ENCODE results near the gene SLC13A3. TPM values are rescaled to one million over a fixed set of nuclear protein-coding genes. Genes with fewer than 3 reads are reported as not detected.

SLC13A3 gene
- total and polyA plus RNA-seq, 3 donors from 2014 or later = 3.2 to 9.1 (median 4.1) TPM

DNA sequence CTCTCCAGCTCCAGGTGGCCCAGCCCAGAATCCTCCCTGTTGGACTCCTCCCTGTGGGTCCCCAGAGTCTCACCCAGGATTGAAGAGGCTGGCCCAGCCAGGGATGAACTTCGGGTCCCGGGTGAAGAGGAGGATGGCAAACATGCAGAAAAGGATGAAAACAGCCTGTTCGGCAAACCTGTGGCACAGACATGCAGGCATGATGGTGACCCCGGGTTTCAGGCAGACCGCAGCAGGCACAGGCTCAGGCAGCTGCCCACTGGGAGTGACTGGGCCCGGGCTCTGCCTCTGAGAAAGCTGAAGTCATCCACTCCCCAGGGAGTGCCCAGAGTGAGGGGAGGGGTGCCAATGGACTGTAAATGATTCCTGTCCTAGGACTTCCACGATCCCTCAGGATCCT lies 63.3 kb downstream of the SLC13A3 start:
- DNase-seq = no peak
- H3K27me3 ChIP-seq = no peaks in the 10 kb centered on the region
- H3K4me3 ChIP-seq = no peak overlapping the region
- H3K27ac ChIP-seq = no peak overlapping the region
- H3K4me1 ChIP-seq = no peaks in the 10 kb centered on the region
- no peaks in the 10 kb centered on the region for H3K9me3 ChIP-seq
- intact Hi-C loops (cut with DNase I; ENCODE audit: low total_unique reads) = no loop called here
- H3K36me3 ChIP-seq (ENCODE audit: low read depth, missing control alignments) = no peaks in the 10 kb centered on the region
- TF ChIP-seq, protein P1, sequence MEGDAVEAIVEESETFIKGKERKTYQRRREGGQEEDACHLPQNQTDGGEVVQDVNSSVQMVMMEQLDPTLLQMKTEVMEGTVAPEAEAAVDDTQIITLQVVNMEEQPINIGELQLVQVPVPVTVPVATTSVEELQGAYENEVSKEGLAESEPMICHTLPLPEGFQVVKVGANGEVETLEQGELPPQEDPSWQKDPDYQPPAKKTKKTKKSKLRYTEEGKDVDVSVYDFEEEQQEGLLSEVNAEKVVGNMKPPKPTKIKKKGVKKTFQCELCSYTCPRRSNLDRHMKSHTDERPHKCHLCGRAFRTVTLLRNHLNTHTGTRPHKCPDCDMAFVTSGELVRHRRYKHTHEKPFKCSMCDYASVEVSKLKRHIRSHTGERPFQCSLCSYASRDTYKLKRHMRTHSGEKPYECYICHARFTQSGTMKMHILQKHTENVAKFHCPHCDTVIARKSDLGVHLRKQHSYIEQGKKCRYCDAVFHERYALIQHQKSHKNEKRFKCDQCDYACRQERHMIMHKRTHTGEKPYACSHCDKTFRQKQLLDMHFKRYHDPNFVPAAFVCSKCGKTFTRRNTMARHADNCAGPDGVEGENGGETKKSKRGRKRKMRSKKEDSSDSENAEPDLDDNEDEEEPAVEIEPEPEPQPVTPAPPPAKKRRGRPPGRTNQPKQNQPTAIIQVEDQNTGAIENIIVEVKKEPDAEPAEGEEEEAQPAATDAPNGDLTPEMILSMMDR (IDR thresholded peaks at IDR 0.05) = no peak
- TF ChIP-seq POLR2A (IDR thresholded peaks at IDR 0.05) = no peak
- 79 to 92% methylated on average over 7 of the region's 7 CpGs for WGBS, 2 donors

DNA sequence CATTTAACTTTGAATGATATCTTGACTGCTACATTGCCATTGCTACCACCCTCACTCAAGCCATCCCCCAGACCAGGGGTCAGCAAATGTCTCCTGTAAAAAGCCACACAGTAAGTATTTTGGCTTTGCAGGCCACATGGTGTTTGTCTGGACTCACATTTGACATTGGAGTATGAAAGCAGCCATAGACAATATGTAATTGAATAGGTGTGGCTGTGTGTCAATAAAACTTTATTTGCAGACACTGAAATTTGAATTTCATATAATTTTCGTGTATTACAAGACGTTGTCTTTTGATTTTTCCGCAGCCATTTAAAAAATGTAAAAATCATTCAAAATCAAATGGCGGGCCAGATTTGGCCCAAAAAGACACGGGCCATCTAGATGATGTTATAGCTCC lies 64.5 kb downstream of the SLC13A3 start:
- Histone ChIP-seq H3K27ac (no peak overlapping the region), H3K4me1 (no peaks in the 10 kb centered on the region), H3K4me3 (no peak overlapping the region), H3K9me3 (no peaks in the 10 kb centered on the region), H3K27me3 (no peaks in the 10 kb centered on the region), H3K36me3 (ENCODE audit: low read depth, missing control alignments) (no peaks in the 10 kb centered on the region)
- no peak for TF ChIP-seq POLR2A (IDR thresholded peaks at IDR 0.05)
- TF ChIP-seq, protein P1 (IDR thresholded peaks at IDR 0.05) = no peak
- no peak for DNase-seq
- intact Hi-C loops (cut with DNase I; ENCODE audit: low total_unique reads) = no loop called here
- WGBS, 2 donors = 93 to 98% methylated on average over 5 of the region's 5 CpGs

DNA sequence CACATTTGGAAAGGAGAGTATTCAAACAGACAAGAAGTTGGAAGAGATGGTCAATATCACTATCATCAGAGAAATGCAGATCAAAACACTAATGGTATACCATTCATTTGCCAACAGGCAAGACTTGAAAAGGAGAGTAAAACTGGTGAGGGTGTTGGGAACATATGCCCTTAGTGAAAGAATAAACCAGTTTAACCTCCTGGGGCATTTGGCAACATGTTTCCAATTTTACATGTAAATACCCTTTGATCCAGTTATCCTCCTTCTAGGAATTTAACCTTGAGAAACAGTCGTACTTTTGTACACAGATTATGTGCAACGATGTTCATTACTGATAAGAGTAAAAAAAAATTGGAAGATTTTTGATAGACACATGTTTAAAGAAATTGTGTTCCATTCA lies 66.8 kb downstream of the SLC13A3 start:
- no peaks in the 10 kb centered on the region for H3K4me1 ChIP-seq
- no peaks in the 10 kb centered on the region for H3K9me3 ChIP-seq
- intact Hi-C loops (cut with DNase I; ENCODE audit: low total_unique reads) = no loop called here
- H3K27ac ChIP-seq = no peak overlapping the region
- 58 to 61% methylated on average over 2 of the region's 2 CpGs for WGBS, 2 donors
- no peak for TF ChIP-seq POLR2A (IDR thresholded peaks at IDR 0.05)
- TF ChIP-seq, protein P1 (IDR thresholded peaks at IDR 0.05) = no peak
- no peaks in the 10 kb centered on the region for H3K27me3 ChIP-seq
- no peak overlapping the region for H3K4me3 ChIP-seq
- no peak for DNase-seq
- no peaks in the 10 kb centered on the region for H3K36me3 ChIP-seq (ENCODE audit: low read depth, missing control alignments)

DNA sequence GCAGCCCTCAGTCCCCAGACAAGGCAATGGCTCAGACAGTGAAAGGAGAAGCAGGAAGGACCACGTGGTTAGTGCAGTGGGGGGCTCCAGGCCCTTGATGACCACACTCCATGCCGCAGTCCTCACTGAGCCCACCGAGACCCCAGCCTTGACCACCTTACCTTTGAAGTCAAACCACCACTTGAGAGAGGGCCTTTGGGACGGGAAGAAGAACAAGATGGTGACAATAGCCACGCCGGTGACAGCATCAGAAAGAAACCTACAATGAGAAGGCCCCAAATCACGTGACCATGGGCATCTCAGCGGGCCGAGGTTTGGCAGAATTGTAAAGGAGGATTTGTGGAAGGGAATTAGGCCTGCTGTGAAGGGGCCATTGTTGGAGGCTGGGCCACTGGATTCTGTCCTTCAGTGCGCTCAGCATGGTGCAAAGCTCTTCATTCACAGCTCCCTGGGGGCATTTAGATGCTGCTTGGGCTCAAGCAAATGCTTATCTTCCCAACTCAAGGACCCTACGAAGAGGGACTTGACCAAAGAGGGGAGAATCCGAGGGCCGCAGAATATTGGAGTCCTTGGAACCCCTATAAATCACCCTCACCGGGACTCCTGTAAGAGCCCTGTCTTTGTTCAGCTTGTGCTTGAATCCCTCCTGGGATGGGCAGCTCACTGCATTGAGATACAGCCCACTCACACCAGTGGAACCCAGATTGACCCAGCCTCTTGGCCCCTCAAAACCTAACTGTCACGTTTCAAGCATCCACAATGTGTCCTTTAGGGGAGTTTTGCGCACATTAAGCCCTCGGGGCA lies 67.6 kb downstream of the SLC13A3 start:
- Histone ChIP-seq H3K4me1 (no peaks in the 10 kb centered on the region), H3K4me3 (no peak overlapping the region), H3K27ac (no peak overlapping the region), H3K9me3 (no peaks in the 10 kb centered on the region), H3K27me3 (no peaks in the 10 kb centered on the region), H3K36me3 (ENCODE audit: low read depth, missing control alignments) (no peaks in the 10 kb centered on the region)
- intact Hi-C loops (cut with DNase I; ENCODE audit: low total_unique reads) = no loop called here
- TF ChIP-seq POLR2A (IDR thresholded peaks at IDR 0.05) = no peak
- TF ChIP-seq, protein P1 (IDR thresholded peaks at IDR 0.05) = no peak
- no peak for DNase-seq
- 79 to 86% methylated on average over 13 to 17 of the region's 17 CpGs for WGBS, 2 donors

DNA sequence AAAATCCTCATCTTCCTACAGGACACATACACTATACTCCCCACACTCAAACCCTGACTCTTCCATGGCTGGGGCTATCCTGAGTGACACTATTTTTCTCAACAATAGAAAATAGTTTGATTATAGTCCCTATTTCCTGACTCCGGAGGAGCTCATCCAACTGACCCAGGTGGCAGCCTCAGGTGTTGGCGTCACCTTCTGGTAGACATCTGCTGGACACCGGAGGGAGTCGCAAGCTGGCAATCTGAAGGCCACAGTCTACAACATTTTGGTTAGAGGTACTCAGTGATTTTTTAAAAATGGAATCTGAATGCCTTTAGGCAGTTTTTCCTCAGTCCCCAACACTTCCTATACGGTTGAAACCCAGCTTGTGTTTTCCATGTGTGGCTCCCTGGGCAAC lies 68.6 kb downstream of the SLC13A3 start:
- no peaks in the 10 kb centered on the region for H3K36me3 ChIP-seq (ENCODE audit: low read depth, missing control alignments)
- WGBS, 2 donors = 91 to 97% methylated on average over 5 of the region's 5 CpGs
- H3K27me3 ChIP-seq = no peaks in the 10 kb centered on the region
- no peak for TF ChIP-seq POLR2A (IDR thresholded peaks at IDR 0.05)
- TF ChIP-seq, protein P1 (IDR thresholded peaks at IDR 0.05) = no peak
- intact Hi-C loops (cut with DNase I; ENCODE audit: low total_unique reads) = no loop called here
- DNase-seq = no peak
- no peak overlapping the region for H3K4me3 ChIP-seq
- no peaks in the 10 kb centered on the region for H3K4me1 ChIP-seq
- H3K27ac ChIP-seq = no peak overlapping the region
- no peaks in the 10 kb centered on the region for H3K9me3 ChIP-seq
